OCI-LY3 (cell line): Measurements from ENCODE around the gene CTH.
"Not testable (repeated sequence)": the region's sequence is repeated elsewhere in the genome, so short reads cannot be mapped to it uniquely, and the experiment has no call there.

ENCODE experiments used
- EZH2phosphoT487 ChIP-seq: fragments of 200-600 bp; shearing (Covaris generic); IDR thresholded peaks from 2 replicates; pipeline ENCODE4 v1.6.1; 2018; ENCODE audit warnings: antibody characterized with exemption, mixed run types, low read depth
- TF ChIP-seq, protein P1 (sequence below): fragments of 200-600, 300-600 bp; sonication (generic); IDR thresholded peaks from 2 replicates; pipeline ENCODE4 v1.5.1; 2014; ENCODE audit warnings: antibody characterized with exemption, low read length, low read depth

DNA sequence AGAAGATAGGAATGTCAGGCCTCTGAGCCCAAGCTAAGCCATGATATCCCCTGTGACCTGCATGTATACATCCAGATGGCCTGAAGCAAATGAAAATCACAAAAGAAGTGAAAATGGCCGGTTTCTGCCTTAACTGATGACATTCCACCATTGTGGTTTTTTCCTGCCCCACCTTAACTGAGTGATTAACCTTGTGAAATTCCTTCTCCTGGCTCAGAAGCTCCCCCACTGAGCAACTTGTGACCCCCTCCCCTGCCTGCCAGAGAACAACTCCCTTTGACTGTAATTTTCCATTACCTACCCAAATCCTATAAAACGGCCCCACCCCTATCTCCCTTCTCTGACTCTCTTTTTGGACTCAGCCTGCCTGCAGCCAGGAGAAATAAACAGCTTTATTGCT lies 37.5 kb upstream of the CTH start:
- TF ChIP-seq, protein P1, sequence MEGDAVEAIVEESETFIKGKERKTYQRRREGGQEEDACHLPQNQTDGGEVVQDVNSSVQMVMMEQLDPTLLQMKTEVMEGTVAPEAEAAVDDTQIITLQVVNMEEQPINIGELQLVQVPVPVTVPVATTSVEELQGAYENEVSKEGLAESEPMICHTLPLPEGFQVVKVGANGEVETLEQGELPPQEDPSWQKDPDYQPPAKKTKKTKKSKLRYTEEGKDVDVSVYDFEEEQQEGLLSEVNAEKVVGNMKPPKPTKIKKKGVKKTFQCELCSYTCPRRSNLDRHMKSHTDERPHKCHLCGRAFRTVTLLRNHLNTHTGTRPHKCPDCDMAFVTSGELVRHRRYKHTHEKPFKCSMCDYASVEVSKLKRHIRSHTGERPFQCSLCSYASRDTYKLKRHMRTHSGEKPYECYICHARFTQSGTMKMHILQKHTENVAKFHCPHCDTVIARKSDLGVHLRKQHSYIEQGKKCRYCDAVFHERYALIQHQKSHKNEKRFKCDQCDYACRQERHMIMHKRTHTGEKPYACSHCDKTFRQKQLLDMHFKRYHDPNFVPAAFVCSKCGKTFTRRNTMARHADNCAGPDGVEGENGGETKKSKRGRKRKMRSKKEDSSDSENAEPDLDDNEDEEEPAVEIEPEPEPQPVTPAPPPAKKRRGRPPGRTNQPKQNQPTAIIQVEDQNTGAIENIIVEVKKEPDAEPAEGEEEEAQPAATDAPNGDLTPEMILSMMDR, result not testable (repeated sequence)
- TF ChIP-seq EZH2phosphoT487, result not testable (repeated sequence)
